Measurements from ENCODE around the gene ZNF48.
"Not testable (repeated sequence)": the region's sequence is repeated elsewhere in the genome, so short reads cannot be mapped to it uniquely, and the experiment has no call there.

Gene ZNF48

DNA sequence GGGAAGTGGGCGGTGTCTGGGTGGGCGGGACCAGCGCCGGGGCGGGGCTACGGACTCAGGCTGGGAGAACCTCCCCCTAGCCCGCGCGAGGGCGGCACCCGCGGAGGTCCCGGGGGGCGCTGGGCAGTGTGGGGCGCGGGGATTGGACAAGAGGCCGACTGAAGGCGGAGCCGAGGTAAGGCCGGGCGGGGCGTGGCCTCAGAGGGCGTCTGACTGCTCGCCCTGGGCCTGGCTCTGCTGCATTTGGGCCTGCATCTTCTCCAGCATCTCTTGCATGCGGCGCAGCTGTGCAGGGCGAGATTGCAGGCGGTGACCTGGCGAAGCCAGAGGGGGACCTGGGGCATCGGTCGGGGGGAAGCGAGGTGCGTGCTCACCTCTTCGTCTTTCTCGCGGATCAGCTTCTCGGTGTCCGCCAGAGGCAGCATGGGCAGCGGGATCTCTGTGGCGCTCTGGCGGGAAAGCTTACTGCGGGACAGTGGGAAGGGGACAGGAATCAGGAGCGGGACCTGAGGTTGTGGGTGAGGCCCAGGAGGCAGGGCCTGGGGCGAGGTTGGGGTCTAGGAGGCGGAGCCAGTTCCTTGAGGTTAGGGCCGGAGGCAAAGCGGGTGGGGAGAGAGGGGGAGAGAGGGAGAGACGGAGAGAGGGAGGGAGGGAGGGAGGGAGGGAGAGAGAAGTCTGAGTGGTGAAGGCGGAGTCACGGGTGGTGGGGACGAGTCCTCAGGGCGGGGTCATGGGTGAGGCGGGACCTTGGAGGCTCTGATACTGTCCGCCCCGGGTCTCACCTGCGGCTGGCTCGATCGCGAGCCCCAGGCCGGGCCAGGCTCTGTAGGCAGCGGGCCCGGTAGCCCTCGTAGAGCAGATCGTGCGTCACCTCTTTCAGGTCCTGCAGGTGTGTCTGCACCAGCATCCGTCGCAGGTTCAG lies 16.7 kb upstream of the ZNF48 start:
- DNase-seq (ENCODE audit: low spot score): peak; percentile 94

DNA sequence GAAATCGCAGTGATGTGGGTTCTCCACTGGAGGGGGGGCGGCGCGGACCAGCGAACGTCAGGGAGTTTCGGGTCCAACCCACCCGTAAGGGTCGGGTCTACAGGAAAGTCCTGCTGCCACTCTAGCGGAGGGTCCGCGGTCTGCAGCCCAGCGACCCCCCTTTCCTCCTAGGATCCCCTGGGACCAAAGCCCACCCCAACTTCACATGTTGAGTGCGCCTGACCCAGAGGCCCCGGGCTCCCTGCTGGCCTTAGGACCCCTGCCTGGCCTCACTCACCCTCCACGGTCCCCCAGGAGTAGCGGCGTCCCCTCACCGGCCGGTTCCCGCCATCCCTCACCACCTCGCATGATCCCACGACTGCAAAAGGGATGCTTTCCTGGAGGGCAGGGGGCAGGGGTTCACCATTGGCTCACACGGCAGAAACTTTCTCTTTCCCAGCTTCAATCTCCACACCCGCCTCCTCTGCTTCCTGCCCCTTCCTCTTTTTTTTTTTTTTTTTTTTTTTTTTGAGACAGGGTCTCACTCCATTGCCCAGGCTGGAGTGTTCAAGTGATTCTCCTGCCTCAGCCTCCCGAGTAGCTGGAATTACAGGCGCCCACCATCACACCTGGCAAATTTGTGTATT lies 15.9 kb upstream of the ZNF48 start:
- no peak for DNase-seq (ENCODE audit: low spot score)

DNA sequence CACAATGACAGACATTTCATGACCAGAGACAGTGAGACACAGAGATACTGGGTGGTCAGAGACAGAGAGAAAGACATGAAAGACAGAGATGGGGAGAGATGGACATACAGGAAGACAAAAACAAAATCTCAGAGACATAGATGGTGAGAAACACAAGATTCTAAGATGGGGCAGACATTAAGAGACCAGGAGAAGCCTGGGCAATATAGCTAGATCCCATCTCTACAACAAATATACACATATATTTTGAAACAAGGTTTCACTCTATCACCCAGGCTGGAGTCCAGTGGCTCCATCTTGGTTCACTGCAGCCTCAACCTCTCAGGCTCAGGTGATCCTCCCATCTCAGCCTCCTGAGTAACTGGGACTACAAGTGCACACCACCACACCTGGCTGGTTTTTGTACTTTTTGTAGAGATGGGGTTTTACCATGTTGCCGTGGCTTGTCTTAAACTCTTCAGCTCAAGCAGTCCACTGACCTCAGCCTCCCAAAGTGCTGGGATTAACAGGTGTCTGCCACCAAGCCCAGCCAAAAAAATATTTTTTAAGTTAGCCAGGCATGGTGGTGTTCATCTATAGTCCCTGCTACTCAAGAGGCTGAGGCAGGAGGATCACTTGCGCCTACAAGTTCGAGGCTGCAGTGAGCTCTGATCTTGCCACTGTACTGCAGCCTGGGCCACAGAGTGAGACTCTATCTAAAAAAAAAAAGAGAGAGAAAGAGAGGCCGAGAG lies 15.0 kb upstream of the ZNF48 start:
- no peak for DNase-seq (ENCODE audit: low spot score)

DNA sequence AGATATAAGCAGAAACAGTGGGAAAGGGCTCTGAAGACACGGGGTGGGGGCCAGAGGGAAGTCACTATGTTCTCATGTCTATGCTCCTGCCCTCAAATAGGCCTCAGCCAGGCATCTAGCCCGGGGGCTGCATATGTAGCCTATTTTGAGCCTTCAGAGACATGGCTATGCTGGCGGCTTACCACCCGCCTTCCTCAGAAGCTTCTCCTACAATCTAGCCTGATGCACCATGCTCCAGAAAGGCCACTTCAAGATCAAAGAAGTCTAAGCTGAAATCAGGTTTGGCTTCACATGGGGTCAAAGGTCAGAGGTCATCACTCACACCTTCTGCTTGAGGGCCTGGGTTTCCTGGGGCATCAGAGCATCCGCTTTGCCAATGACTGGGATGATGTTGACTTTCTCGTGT lies 14.4 kb upstream of the ZNF48 start:
- DNase-seq (ENCODE audit: low spot score): no peak

DNA sequence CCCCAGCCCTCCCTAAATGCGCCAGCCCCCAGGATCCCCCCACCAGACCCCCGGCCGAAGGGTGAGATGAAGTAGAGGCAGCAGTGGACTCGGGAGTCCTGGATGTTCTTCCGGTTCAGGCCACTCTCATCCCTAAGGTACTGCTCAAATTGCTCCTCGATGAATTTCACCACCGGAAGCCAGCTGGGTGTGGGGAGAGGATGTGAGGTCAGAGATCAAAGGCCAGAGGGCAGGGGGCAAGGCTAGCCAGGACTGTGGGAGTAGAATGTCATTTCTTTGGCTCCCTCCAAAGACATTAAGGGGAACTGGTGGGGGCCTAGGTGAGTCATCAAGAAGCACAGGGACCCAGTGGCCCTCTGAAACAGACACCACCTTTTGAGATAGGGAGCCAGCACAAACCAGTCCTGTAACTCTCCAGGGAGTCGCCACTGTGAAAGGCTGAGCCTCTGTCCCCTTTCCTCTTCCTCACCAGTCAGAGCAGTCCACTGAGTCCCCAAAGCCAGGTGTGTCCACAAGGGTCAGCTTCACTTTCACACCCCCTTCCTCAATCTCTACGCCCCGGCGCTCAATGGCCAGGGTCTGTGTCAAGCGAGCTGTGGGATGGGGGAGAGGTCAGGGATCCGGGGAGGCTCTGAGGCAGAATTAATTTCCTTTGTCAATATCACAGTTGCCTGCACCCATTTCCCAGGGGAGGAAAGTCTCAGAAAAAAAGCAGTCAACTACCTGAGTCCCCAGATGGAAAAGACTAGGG lies 13.8 kb upstream of the ZNF48 start:
- DNase-seq (ENCODE audit: low spot score): no peak

DNA sequence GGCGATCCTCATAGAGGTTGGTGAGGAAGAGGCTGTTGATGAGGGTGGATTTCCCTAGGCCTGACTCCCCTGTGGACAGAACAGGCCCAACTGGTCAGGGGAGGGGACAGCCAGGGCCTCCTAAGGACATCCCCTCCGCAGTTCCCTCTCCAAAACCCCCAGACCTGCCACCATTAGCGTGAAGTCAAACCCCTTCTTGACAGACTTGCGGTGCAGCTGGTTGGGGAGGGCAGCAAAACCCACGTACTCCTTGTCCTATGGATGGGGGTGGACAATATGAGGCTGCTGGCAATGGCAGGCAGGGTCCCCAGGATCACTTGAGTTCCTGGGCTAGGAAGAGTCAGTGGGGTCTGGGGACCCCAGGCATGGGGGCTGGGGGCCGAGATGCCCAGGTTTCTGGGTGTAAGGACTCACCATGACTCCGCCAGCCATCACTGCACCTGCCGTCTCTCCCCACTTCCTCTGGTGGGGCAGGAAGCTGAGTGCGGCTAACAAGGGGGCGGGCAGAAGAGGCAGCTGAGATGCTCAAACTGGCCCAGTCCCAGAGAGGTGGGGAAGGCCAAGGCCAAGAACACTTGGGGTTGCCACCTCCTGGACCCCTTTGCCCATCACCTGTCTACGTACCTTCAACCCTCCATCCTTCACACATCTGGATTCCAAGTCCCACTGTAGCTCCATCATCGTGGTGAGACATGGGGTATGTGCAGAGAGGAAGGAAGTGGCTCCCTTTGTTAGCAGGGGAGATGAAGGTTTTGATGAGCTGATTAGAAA lies 12.9 kb upstream of the ZNF48 start, which contains the start of gene SEPTIN1:
TSS of gene SEPTIN1 (minus strand) at position 451 of the 771 bp plus-strand sequence. CDS start at position 432, 19 bp downstream.
- no peak for DNase-seq (ENCODE audit: low spot score)

DNA sequence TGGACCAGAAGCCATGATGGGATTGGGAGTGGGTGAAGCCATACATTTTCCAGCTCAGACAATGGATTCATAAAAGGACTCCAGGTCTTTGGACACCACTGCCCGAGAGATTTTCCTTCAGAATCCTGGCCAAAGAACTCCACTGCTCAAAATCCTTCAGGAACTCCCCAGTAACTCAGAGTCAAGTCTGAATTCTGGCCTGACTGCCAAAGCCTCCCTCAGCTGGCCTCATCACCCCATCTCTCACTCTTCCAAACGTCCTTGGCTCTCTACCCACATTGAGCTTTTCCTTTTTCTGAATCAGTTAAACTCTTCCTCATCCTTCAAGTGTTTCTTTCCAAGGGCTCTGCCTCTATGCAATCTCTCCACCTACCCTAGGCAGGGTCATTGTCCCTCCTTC lies 11.7 kb upstream of the ZNF48 start:
- DNase-seq (ENCODE audit: low spot score): no peak

DNA sequence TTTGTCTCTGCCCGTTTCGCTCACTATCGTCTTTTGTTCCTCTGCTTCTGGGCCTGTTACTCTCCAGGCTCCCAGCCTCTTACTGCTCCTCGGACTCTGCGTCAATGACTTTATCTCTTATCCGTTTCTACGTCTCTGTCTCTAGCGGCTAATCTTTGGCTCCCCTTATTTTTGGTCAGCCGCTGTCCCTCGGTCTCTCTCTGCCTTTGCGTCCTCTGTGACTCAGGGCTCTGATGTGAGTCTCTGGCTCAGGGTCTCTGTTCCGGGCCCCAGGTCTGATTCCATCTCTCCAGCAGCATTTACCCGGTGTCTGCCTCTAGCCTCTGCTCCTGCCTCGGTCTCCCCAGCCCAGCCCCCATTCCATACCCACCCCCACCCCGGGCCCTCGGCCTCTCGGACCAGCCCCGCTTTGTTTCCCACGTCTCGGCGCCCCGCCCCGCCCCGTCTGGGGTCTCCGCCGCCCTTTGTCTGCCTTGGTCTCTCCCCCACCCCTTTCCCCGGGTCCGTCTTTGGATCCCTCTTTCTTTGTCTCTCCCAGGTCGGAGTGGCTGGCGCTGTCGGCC lies 547 bp upstream of the ZNF48 start:
- no peak for DNase-seq (ENCODE audit: low spot score)

DNA sequence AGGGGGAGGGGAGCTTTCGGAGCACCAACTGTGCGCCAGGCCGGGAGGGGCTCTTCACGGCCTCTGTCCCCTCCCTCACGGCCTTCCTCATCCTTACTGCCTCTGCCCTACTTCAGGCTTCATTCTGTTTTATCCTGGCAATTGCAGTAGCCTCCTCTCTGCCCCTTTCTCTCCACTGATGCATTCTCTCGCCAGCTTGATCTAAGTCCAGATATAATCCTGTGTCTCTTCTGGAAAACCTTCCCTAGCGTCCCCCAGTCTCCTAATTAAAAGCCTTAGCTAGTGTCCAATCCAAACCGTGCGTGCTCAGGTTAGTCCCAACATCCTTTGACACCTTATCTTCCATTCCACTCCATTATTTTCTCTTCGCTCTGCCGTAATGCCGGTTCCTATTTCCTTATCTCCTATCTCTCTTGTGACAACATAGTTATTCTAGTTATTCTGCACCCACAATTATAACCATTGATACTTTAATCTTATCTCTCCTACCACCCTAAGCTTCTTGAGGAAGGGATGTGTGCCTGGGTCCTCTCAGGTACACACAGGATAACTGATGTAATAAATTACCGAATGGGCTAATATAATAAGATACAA lies 869 bp downstream of the ZNF48 start:
- no peak for DNase-seq (ENCODE audit: low spot score)

DNA sequence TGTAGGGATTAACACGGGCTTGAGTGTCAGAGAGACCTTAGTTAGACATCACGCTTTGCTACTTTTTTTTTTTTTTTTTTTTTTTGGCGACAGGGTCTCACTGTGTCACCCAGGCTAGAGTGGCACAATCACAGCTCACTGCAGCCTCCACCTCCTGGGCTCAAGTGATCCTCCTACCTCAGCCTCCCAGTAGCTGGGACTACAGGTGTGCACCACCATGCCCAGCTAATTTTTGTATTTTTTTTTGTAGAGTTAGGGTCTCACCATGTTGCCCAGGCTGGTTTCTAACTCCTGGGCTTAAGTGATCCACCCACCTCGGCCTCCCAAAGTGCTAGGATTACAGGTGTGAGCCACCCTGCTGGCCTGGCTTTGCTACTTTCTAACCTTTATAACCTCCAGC lies 1.4 kb downstream of the ZNF48 start:
- DNase-seq (ENCODE audit: low spot score): not testable (repeated sequence)

DNA sequence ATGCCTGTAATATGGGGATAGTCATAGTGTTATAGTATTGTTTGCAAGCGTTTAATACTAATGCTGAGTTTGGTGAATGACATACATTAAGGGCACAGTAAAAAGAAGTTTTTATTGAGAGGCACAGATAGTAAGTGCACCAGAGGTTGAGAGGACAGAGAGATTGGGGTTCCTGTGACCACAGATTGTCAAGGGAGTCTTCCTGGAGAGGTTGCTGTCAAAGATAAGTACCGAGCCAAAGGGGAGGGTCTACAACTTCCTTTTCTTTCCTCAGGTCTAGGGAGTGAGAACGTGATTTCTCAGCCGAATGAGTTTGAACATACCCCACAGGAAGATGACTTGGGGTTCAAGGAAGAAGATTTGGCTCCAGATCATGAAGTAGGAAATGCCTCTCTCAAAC lies 1.8 kb downstream of the ZNF48 start:
- DNase-seq (ENCODE audit: low spot score): no peak

DNA sequence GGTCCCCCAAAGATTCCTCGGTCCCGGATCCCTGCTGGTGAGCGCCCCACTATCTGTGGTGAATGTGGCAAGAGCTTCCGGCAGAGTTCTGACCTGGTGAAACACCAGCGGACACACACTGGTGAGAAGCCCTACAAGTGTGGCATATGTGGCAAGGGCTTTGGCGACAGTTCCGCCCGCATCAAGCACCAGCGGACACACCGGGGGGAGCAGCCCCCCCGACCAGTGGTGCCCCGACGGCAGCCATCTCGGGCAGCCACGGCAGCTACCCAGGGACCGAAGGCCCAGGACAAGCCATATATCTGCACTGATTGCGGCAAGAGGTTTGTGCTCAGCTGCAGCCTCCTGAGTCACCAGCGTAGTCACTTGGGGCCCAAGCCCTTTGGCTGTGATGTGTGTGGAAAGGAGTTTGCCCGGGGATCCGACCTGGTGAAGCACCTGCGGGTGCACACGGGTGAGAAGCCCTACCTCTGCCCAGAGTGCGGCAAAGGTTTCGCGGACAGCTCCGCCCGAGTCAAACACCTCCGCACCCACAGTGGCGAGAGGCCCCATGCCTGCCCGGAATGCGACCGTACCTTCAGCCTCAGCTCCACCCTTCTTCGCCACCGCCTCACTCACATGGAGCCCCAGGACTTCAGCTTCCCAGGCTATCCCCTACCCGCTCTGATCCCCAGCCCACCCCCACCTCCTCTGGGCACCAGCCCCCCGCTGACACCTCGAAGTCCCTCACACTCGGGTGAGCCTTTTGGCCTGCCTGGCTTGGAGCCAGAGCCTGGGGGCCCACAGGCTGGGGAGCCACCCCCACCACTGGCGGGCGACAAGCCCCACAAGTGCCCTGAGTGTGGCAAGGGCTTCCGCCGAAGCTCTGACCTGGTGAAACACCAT lies 2.8 kb downstream of the ZNF48 start:
- no peak for DNase-seq (ENCODE audit: low spot score)

DNA sequence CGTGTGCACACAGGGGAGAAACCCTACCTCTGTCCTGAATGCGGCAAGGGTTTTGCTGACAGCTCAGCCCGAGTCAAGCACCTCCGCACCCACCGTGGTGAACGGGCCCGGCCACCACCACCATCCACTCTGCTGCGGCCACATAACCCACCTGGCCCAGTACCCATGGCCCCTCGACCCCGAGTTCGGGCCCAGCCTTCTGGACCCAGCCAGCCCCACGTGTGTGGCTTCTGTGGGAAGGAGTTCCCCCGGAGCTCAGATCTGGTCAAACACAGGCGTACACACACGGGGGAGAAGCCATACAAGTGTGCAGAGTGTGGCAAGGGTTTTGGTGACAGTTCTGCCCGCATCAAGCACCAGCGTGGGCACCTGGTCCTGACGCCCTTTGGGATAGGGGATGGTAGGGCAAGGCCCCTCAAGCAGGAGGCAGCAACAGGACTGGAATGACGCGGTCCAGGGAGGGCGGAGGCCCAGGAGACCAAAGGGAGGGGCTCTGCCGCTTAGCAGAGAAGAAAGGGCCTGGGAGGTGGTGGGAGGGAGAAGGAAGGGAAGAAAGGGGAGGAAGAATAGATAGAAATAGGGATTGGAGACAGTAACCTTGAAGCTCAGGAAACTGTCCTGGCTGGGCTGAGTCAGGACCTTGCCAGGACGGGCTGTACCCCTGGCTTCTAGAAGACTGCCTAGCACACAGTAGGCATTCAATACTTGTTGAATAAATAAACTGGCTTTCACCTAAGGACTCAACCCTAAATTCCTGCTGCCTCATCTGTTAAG lies 3.6 kb downstream of the ZNF48 start:
- no peak for DNase-seq (ENCODE audit: low spot score)

DNA sequence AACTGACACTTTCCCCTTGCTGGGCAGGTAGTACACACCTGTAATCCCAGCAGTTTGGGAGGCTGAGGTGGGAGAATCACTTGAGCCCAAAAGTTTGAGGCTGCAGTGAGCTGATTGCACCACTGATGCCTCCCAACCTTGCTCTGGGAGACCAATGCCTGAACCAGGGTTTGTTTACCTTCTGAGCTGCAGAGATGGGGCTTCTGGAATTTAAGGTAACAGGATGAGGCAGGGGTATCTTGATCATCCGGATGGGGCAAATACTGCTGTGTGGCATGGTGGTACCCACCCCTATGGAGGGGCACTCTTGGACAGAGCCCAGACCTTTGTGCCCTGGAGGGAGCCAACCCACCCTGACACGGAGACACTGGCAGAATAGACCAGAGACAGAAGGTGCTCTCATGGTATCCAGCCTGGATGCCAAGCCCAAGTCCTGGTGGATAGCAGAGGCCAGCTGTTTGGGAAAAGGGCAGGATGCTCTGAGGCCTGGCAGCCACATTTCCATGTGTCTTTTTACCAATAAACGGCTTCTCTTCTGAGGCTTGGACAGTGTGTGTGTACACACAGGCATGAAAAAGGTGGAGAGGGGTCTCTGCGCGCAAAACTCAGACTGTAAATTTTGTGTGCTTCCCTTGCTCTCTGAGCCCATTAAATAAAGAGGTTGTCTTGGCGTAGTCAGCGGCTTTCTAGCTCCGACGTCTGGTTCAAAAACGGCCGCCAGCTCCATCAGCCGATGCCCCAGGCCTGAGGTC lies 4.4 kb downstream of the ZNF48 start:
- DNase-seq (ENCODE audit: low spot score): no peak

DNA sequence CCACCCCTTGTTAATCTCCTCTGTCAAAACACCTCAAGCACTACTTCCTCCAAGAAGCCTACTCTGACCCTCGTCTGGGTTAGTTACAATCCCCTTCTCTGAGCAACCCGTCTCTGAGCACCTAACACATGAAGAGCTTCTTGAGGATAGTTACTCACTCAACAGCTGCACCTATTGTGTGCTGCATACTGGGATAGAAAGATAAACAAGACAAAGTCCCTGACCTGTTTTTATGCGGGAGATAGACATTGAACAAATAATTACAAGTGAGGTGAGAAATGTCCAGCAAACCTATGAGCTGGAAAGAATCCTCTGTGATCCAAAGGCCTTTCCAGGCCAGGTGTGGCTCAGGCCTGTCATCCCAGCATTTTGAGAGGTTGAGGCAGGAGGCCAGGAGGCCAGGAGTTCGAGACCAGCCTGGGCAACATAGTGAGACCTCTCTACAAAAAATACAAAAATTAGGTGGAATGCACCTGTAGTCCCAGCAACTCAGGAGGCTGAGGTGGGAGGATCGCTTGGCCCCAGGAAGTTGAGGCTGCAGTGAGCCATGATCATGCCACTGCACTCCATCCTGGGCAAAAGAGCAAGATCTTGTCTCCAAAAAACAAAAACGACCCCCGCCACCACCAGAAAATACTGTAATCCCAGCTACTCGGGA lies 6.7 kb downstream of the ZNF48 start:
- no peak for DNase-seq (ENCODE audit: low spot score)

DNA sequence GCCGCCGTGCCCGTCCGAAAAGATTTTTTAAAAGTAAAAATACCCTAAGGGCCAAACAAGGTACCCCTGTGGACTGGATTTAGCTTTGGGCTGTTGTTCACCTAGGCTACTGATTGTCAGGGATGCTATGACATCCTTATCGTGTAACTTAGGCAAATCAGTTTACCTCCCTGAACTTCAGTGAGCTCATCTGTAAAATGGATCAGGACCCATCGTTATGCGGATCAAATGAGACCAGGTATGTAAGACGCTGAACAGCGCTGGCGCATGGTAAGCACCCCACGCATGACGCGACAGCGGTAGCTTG lies 11.5 kb downstream of the ZNF48 start:
- DNase-seq (ENCODE audit: low spot score): no peak

DNA sequence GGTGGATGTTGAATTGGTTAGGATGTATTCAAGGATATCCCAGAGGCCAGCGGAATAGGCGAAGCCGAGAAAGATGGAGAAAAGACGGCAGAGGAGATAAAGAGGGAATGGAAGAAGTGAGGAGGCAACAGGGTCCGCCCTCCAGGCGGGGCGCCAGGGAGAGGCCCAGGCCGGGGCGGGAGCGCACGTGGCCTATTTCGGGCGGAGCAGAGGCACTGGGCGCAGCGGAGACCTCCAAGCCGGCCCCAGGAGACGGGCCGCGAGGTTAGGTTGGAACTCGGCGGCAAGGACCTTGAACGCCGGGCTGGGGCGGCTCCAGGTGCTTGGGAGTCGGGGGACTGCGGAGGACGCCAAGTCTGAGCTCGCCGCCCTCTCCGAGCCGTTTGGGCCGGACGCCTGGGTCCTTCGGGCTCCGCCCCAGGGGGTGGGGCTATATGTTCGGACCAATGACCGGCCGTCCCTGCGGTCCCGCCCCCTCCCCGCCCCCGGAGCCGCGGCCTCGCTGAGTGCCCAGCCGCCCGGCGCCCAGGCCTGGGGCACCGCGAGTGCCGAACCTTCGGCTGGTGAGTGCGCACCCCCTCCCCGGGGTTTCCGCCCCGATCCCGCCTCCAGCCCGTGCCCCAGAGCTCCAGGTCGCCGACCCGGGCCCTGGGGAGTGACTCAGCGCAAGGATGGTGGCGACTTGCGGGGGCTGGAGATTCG lies 12.0 kb downstream of the ZNF48 start, which contains the start of gene ZNF771:
TSS of gene ZNF771 (plus strand) at position 505 of the 702 bp plus-strand sequence. CDS start 448 bp downstream, outside the sequence.
- DNase-seq (ENCODE audit: low spot score): peak; percentile 72

Measured in SW480 (cell line).